OCI-LY3 (cell line): ENCODE results near the gene YAP1.
A peak's percentile ranks its signal among the peaks of the same experiment; 100 is the strongest.

Experiments used
- H2AFZ ChIP-seq: fragments of 200-600, 300-600 bp; shearing (Covaris generic); 2 replicates; pipeline ENCODE4 v1.6.0; 2014; ENCODE audit warnings: antibody characterized with exemption, low read depth, low read length
- H3K27ac ChIP-seq: fragments of 200-600, 300-600 bp; sonication (generic); 2 replicates; pipeline ENCODE4 v1.5.1; 2014; ENCODE audit warnings: mild to moderate bottlenecking, low read length, moderate library complexity, mixed read lengths
- H3K27me3 ChIP-seq: fragments of 200-600, 300-600 bp; sonication (generic); 2 replicates; pipeline ENCODE4 v1.6.1; 2014; ENCODE audit warnings: low read depth, low read length, mixed read lengths
- H3K36me3 ChIP-seq: fragments of 200-600, 300-600 bp; sonication (generic); replicated peaks from 2 replicates; pipeline ENCODE3; 2014; ENCODE audit warnings: low read depth, low read length, mixed read lengths
- H3K4me1 ChIP-seq: fragments of 300-600, 200-600 bp; sonication (generic); 2 replicates; pipeline ENCODE4 v1.6.1; 2014; ENCODE audit warnings: low read length, mixed read lengths
- H3K4me2 ChIP-seq: fragments of 200-600, 300-600 bp; sonication (generic); 2 replicates; pipeline ENCODE4 v1.6.1; 2014; ENCODE audit warnings: low read length, mixed read lengths
- H3K4me3 ChIP-seq: fragments of 300-600, 200-600 bp; sonication (generic); 2 replicates; pipeline ENCODE4 v1.5.1; 2014; ENCODE audit warnings: antibody characterized with exemption, mild to moderate bottlenecking, low read length, moderate library complexity
- H3K79me2 ChIP-seq: fragments of 300-600, 200-600 bp; shearing (Covaris generic); 2 replicates; pipeline ENCODE4 v1.6.1; 2014; ENCODE audit warnings: mild to moderate bottlenecking, low read length, mixed read lengths
- H3K9ac ChIP-seq: fragments of 300-600, 200-600 bp; shearing (Covaris generic); 2 replicates; pipeline ENCODE4 v1.6.0; 2014; ENCODE audit warnings: mild to moderate bottlenecking, low read length, moderate library complexity
- H3K9me3 ChIP-seq: fragments of 200-600, 300-600 bp; shearing (Covaris generic); 2 replicates; pipeline ENCODE4 v1.6.1; 2014; ENCODE audit warnings: low read length, mixed read lengths; ENCODE audit not compliant: insufficient read depth
- H4K20me1 ChIP-seq: fragments of 200-600, 300-600 bp; sonication (generic); 2 replicates; pipeline ENCODE4 v1.6.1; 2016; ENCODE audit warnings: low read length, mixed read lengths; ENCODE audit not compliant: insufficient read depth
- EZH2phosphoT487 ChIP-seq: fragments of 200-600 bp; shearing (Covaris generic); IDR thresholded peaks from 2 replicates; pipeline ENCODE4 v1.6.1; 2018; ENCODE audit warnings: antibody characterized with exemption, mixed run types, low read depth
- TF ChIP-seq, protein P1 (sequence below): fragments of 200-600, 300-600 bp; sonication (generic); IDR thresholded peaks from 2 replicates; pipeline ENCODE4 v1.5.1; 2014; ENCODE audit warnings: antibody characterized with exemption, low read length, low read depth

Gene YAP1

DNA sequence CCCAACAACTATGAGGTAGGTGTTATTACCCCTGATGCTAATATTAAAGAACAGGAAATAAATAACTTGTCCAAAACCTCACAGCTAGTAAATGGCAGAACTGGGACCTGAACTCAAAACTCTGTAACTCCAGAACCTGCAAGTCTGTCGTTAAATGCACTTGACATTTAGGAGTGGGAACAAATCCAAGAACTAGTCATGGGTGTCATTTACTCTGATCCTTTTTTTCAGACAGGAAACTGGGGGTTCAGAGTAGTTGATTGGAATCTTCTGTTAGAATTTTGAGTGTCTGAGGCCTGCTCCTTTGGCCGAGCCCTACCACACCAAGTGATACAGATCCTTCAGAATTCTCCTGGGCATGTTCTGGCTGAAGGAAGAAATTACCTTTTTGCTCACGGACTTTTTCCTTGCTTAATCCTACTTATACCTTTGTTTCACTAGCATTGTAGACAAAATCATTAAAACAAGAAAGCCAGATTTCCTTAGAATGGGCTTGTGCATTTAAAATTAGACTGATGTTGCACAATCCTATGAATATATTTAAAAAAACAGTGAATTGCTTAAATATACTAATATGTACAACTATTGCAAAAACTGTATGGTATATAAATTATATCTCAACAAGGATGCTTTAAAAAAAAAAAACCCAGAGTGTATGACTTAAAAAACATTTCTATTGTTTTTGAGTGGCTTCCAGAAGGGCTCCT, 1.4 kb upstream of the YAP1 start:
- Histone ChIP-seq H3K9me3 (no peaks in the 10 kb centered on the region), H3K79me2 (no peaks in the 10 kb centered on the region), H3K4me3 (no peak overlapping the region), H2AFZ (no peak overlapping the region), H4K20me1 (no peaks in the 10 kb centered on the region), H3K9ac (no peak overlapping the region), H3K4me1 (no peaks in the 10 kb centered on the region), H3K4me2 (no peak overlapping the region), H3K27me3 (no peaks in the 10 kb centered on the region), H3K27ac (no peak overlapping the region), H3K36me3 (no peaks in the 10 kb centered on the region)
- TF ChIP-seq EZH2phosphoT487, result no peak
- TF ChIP-seq, protein P1, sequence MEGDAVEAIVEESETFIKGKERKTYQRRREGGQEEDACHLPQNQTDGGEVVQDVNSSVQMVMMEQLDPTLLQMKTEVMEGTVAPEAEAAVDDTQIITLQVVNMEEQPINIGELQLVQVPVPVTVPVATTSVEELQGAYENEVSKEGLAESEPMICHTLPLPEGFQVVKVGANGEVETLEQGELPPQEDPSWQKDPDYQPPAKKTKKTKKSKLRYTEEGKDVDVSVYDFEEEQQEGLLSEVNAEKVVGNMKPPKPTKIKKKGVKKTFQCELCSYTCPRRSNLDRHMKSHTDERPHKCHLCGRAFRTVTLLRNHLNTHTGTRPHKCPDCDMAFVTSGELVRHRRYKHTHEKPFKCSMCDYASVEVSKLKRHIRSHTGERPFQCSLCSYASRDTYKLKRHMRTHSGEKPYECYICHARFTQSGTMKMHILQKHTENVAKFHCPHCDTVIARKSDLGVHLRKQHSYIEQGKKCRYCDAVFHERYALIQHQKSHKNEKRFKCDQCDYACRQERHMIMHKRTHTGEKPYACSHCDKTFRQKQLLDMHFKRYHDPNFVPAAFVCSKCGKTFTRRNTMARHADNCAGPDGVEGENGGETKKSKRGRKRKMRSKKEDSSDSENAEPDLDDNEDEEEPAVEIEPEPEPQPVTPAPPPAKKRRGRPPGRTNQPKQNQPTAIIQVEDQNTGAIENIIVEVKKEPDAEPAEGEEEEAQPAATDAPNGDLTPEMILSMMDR, result no peak

DNA sequence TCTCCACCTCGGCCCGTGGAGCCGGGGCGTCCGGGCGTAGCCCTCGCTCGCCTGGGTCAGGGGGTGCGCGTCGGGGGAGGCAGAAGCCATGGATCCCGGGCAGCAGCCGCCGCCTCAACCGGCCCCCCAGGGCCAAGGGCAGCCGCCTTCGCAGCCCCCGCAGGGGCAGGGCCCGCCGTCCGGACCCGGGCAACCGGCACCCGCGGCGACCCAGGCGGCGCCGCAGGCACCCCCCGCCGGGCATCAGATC, 439 bp downstream of the YAP1 start:
- Histone ChIP-seq H3K9me3 (no peaks in the 10 kb centered on the region), H3K9ac (no peak overlapping the region), H3K36me3 (no peaks in the 10 kb centered on the region), H3K4me2 (peak overlapping the region; percentile 78; the same call in 1 of the 2 replicates), H3K4me1 (no peaks in the 10 kb centered on the region), H2AFZ (no peak overlapping the region), H3K27ac (no peak overlapping the region), H4K20me1 (no peaks in the 10 kb centered on the region), H3K79me2 (no peaks in the 10 kb centered on the region), H3K4me3 (no peak overlapping the region), H3K27me3 (no peaks in the 10 kb centered on the region)
- TF ChIP-seq, protein P1, result no peak
- TF ChIP-seq EZH2phosphoT487, result no peak

DNA sequence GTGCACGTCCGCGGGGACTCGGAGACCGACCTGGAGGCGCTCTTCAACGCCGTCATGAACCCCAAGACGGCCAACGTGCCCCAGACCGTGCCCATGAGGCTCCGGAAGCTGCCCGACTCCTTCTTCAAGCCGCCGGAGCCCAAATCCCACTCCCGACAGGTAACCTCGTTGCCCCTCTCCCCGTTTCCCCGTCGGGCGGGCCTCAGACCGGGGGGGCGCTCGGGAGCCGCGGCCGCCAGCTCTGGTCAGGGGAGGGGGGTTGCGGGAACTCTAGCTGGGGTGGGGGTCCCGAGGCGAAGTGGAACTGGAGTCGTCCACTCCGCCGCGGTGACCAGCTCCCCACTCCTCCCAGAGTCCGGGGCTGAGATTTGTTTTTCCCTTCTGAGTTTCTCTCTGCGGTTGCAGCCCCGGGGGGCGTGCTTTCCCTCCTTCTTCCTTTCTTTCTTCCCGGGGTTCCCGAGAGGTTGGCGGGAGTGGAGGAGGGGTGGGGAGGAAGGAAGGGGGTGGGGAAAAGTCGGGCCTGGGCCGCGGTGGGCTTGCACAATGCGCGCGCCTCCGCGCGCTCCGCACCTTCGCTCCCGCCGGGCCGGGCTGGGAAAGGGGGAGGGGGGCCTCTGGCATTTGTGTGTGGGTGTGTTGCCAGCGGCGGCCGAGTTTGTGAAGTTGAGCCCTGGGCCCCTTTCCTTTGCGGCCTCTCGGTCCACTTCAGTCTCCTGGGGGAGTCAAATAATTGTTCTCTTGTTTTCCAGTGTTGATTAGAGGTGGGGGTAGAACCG, 952 bp downstream of the YAP1 start:
- H3K27me3 ChIP-seq, result no peaks in the 10 kb centered on the region
- H4K20me1 ChIP-seq, result no peaks in the 10 kb centered on the region
- no peaks in the 10 kb centered on the region for H3K79me2 ChIP-seq
- H2AFZ ChIP-seq, result no peak overlapping the region
- no peak overlapping the region for H3K9ac ChIP-seq
- H3K4me2 ChIP-seq, result no peak overlapping the region
- H3K36me3 ChIP-seq, result no peaks in the 10 kb centered on the region
- no peak overlapping the region for H3K27ac ChIP-seq
- H3K4me1 ChIP-seq, result no peaks in the 10 kb centered on the region
- TF ChIP-seq, protein P1, result no peak
- no peak for TF ChIP-seq EZH2phosphoT487
- H3K9me3 ChIP-seq, result no peaks in the 10 kb centered on the region
- H3K4me3 ChIP-seq, result no peak overlapping the region

DNA sequence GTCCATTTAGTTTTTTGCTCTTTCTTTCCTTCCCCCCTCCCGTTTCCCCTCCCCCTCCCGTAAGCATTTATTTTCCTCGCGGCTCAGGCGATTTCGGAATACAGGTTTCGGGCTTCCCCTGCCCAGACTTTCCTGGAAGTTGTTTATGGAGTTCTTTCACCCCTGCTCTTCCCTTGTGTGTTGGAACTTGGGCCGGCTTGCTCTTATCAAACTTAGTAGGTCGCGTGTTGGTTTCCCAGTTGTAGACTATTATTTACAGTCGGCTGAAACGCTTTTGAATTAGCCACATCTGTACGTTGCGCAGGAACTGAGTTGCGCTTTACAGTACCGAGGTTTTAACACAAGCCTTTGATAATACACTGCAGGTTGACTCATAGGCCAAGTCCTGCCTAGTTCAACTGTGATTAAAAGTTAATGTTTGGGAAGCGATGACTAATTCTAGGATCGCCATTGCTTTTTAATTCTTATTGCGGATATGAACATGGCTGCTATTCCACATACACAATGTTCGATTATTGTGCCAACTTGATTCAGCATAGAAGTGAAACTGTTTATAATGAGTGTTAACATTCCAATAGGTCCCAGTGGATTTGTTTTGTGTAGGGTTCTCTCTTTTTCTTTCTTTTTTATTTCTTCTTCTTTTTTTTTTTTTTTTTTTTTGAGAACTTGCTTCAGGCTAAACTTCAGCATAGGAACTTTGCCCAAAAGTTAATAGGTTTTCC, 1.7 kb downstream of the YAP1 start:
- Histone ChIP-seq H3K9ac (no peak overlapping the region), H3K27me3 (no peaks in the 10 kb centered on the region), H3K36me3 (no peaks in the 10 kb centered on the region), H3K4me2 (no peak overlapping the region), H3K4me3 (no peak overlapping the region), H3K9me3 (no peaks in the 10 kb centered on the region), H3K4me1 (no peaks in the 10 kb centered on the region), H2AFZ (no peak overlapping the region), H3K27ac (no peak overlapping the region), H4K20me1 (no peaks in the 10 kb centered on the region), H3K79me2 (no peaks in the 10 kb centered on the region)
- no peak for TF ChIP-seq EZH2phosphoT487
- TF ChIP-seq, protein P1, result no peak
